Upper lobe of left lung (tissue), 4 donors: ENCODE data around the gene GLIS1.

ENCODE experiments used
- EP300 ChIP-seq, 4 donors: sonication (generic); formaldehyde crosslinking; IDR thresholded peaks; one replicate each; pipeline ENCODE4 v1.5.1; 2017; ENCODE audit warnings: antibody characterized with exemption in 4 of 4, control low read depth in 2 of 4
- TF ChIP-seq, protein P1 (sequence below), 6 experiments: fragments of 450-650 bp in 4 of 6; fragments of 200-600 bp in 2 of 6; sonication (generic) in 2 of 6; IDR thresholded peaks; one replicate each; pipeline ENCODE4 v1.5.1; 2016 to 2019; ENCODE audit warnings: antibody characterized with exemption in 6 of 6

DNA sequence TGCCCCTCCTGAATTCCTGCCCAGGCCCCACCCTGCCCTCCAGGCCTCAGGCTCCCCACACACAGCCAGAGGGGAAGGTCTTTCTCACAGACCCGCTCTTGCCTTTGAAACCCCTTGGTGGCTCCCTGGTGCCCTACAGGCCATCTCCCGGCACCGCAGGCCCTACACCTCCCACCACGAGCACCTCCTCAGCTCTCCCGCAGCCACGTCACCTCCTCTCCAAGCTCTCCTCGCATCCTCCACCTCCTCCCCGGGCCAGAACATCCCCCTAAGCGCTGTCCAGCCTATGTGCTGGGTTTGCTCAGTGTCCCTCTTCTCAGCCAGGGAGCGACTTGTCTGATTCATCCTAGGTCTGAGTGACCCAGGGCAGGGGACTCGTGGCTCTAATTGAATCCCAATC is 213.4 kb downstream of the GLIS1 start:
- TF ChIP-seq, protein P1, sequence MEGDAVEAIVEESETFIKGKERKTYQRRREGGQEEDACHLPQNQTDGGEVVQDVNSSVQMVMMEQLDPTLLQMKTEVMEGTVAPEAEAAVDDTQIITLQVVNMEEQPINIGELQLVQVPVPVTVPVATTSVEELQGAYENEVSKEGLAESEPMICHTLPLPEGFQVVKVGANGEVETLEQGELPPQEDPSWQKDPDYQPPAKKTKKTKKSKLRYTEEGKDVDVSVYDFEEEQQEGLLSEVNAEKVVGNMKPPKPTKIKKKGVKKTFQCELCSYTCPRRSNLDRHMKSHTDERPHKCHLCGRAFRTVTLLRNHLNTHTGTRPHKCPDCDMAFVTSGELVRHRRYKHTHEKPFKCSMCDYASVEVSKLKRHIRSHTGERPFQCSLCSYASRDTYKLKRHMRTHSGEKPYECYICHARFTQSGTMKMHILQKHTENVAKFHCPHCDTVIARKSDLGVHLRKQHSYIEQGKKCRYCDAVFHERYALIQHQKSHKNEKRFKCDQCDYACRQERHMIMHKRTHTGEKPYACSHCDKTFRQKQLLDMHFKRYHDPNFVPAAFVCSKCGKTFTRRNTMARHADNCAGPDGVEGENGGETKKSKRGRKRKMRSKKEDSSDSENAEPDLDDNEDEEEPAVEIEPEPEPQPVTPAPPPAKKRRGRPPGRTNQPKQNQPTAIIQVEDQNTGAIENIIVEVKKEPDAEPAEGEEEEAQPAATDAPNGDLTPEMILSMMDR (IDR thresholded peaks at IDR 0.05): no peak
- TF ChIP-seq EP300 (IDR thresholded peaks at IDR 0.05): no peak
